DOHH2 (cell line): Measurements from ENCODE around the gene DOCK10.

Source experiments
- H3F3A ChIP-seq: fragments of 200-600 bp; sonication (generic), shearing (Covaris generic); 2 replicates; pipeline ENCODE4 v1.6.0; 2016; ENCODE audit warnings: antibody characterized with exemption, mild to moderate bottlenecking; ENCODE audit not compliant: control insufficient read depth, insufficient read depth
- H3K27ac ChIP-seq: fragments of 200-600 bp; sonication (generic); 2 replicates; pipeline ENCODE4 v1.5.1; 2014; ENCODE audit warnings: low read depth, mild to moderate bottlenecking, low read length, moderate library complexity
- H3K27me3 ChIP-seq: fragments of 200-600 bp; sonication (generic); 2 replicates; pipeline ENCODE4 v1.6.1; 2014; ENCODE audit warnings: mild to moderate bottlenecking, low read length, mixed read lengths; ENCODE audit not compliant: control insufficient read depth
- H3K36me3 ChIP-seq: fragments of 200-600 bp; sonication (generic); 2 replicates; pipeline ENCODE4 v1.6.1; 2014; ENCODE audit warnings: mild to moderate bottlenecking, low read length, moderate library complexity, mixed read lengths; ENCODE audit not compliant: control insufficient read depth
- H3K4me1 ChIP-seq: fragments of 200-600 bp; sonication (generic); 2 replicates; pipeline ENCODE4 v1.6.1; 2014; ENCODE audit warnings: mild to moderate bottlenecking, low read length, mixed read lengths; ENCODE audit not compliant: control insufficient read depth
- H3K4me2 ChIP-seq: fragments of 200-600 bp; sonication (generic); 2 replicates; pipeline ENCODE4 v1.6.0; 2014; ENCODE audit warnings: mild to moderate bottlenecking, low read length, moderate library complexity
- H3K4me3 ChIP-seq: fragments of 200-600 bp; sonication (generic); 2 replicates; pipeline ENCODE4 v1.5.1; 2014; ENCODE audit warnings: mild to moderate bottlenecking, low read length, mixed read lengths
- H3K79me2 ChIP-seq: fragments of 200-600 bp; sonication (generic); 2 replicates; pipeline ENCODE4 v1.6.1; 2014; ENCODE audit warnings: mild to moderate bottlenecking, low read length, mixed read lengths; ENCODE audit not compliant: control insufficient read depth
- H3K9me2 ChIP-seq: fragments of 200-600 bp; sonication (generic); replicated peaks from 2 replicates; pipeline ENCODE4 v1.6.1; 2014; ENCODE audit warnings: mild to moderate bottlenecking, low read length, mixed read lengths; ENCODE audit not compliant: control insufficient read depth
- H3K9me3 ChIP-seq: fragments of 200-600 bp; sonication (generic); 2 replicates; pipeline ENCODE4 v1.6.1; 2014; ENCODE audit warnings: antibody characterized with exemption, low read length, mixed read lengths; ENCODE audit not compliant: control insufficient read depth, insufficient read depth
- H4K20me1 ChIP-seq: fragments of 200-600 bp; sonication (generic); 2 replicates; pipeline ENCODE4 v1.6.0; 2014; ENCODE audit warnings: low read depth, mild to moderate bottlenecking, antibody characterized with exemption, low read length, moderate library complexity; ENCODE audit not compliant: control insufficient read depth, insufficient read depth
- EZH2phosphoT487 ChIP-seq: fragments of 200-600 bp; sonication (generic); IDR thresholded peaks from 2 replicates; pipeline ENCODE4 v1.6.1; 2017; ENCODE audit warnings: borderline replicate concordance, mild to moderate bottlenecking, antibody characterized with exemption, low read length, moderate library complexity, mixed read lengths
- TF ChIP-seq, protein P1 (sequence below): fragments of 200-600 bp; sonication (generic); IDR thresholded peaks from one replicate; pipeline ENCODE4 v1.5.1; 2014; ENCODE audit warnings: antibody characterized with exemption, mild to moderate bottlenecking, low read depth, low read length; ENCODE audit not compliant: poor library complexity, severe bottlenecking

The DOCK10 gene

DNA sequence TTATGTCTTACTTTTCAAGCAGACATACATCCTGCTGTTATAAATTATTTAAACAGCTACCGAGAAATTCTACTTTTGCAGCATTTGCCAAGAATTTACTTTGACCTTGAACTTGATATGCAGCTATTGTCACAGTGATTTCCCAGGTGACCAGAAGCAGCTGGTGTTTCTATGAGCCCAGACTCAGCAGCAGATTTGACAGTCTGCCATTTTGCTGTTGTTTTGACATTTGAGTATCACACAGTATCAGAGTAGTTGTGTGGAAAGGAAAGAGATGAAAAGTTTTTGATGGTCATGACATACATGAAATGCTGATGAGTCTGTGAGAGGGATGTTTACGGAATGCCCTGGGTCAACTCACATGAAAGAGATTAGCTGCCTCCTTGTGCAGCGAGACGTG is 319.5 kb downstream of the DOCK10 start:
- no peaks in the 10 kb centered on the region for H3F3A ChIP-seq
- no peak overlapping the region for H3K4me2 ChIP-seq
- no peaks in the 10 kb centered on the region for H3K9me2 ChIP-seq
- no peak for TF ChIP-seq EZH2phosphoT487
- TF ChIP-seq, protein P1, sequence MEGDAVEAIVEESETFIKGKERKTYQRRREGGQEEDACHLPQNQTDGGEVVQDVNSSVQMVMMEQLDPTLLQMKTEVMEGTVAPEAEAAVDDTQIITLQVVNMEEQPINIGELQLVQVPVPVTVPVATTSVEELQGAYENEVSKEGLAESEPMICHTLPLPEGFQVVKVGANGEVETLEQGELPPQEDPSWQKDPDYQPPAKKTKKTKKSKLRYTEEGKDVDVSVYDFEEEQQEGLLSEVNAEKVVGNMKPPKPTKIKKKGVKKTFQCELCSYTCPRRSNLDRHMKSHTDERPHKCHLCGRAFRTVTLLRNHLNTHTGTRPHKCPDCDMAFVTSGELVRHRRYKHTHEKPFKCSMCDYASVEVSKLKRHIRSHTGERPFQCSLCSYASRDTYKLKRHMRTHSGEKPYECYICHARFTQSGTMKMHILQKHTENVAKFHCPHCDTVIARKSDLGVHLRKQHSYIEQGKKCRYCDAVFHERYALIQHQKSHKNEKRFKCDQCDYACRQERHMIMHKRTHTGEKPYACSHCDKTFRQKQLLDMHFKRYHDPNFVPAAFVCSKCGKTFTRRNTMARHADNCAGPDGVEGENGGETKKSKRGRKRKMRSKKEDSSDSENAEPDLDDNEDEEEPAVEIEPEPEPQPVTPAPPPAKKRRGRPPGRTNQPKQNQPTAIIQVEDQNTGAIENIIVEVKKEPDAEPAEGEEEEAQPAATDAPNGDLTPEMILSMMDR, result no peak
- no peak overlapping the region for H3K27ac ChIP-seq
- H3K4me1 ChIP-seq, result no peaks in the 10 kb centered on the region
- H3K79me2 ChIP-seq, result no peaks in the 10 kb centered on the region
- no peaks in the 10 kb centered on the region; the same call in 1 of the 2 replicates for H3K9me3 ChIP-seq
- H4K20me1 ChIP-seq, result no peaks in the 10 kb centered on the region
- no peaks in the 10 kb centered on the region for H3K36me3 ChIP-seq
- H3K4me3 ChIP-seq, result no peak overlapping the region
- H3K27me3 ChIP-seq, result no peaks in the 10 kb centered on the region

DNA sequence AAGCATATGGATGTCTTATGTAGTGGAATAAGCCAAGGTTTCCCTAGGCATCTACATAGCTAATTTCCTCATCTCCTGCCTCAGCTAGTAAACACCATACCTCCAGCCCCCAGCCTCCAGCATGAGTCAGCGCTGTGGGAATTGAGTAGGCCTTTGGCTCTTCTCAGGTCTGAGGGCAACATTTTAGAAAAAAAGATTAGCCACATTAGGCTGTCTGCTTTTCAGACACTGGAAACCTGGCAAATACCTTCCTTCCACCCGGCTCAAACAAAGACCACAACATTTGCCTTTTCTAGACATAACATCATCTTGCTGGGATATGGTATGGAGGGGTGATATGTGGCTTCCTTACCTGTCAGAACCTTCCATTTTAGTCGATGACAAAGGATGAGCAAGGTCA is 320.0 kb downstream of the DOCK10 start:
- H3K9me3 ChIP-seq, result no peaks in the 10 kb centered on the region; the same call in 1 of the 2 replicates
- TF ChIP-seq EZH2phosphoT487, result no peak
- TF ChIP-seq, protein P1, result no peak
- H3K9me2 ChIP-seq, result no peaks in the 10 kb centered on the region
- no peaks in the 10 kb centered on the region for H3F3A ChIP-seq
- H3K4me2 ChIP-seq, result no peak overlapping the region
- no peaks in the 10 kb centered on the region for H3K36me3 ChIP-seq
- no peaks in the 10 kb centered on the region for H3K79me2 ChIP-seq
- H3K27me3 ChIP-seq, result no peaks in the 10 kb centered on the region
- H3K27ac ChIP-seq, result no peak overlapping the region
- H3K4me3 ChIP-seq, result no peak overlapping the region
- H4K20me1 ChIP-seq, result no peaks in the 10 kb centered on the region
- no peaks in the 10 kb centered on the region for H3K4me1 ChIP-seq

DNA sequence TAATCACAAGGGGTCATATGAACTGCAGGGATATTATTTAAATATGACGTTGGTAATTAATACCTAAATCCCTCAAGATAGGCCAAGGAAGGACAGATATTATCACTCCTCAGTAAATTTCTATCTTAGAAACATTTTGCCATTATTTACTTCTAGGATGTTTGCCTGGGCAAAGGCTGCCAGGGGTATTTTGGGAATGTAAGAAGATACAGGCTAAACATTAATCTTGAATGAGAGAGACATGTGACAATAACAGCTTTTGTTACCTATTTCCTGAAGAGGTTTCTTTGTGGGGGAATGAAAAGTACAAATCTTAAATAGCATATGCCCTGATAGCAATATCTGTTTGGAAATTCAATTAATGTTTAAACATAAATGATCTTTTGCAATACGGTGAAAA is 325.3 kb downstream of the DOCK10 start:
- Histone ChIP-seq H3K9me3 (no peaks in the 10 kb centered on the region), H3K27me3 (no peaks in the 10 kb centered on the region), H3K9me2 (no peaks in the 10 kb centered on the region), H3K27ac (no peak overlapping the region), H3K4me1 (no peaks in the 10 kb centered on the region), H3F3A (no peaks in the 10 kb centered on the region), H4K20me1 (no peaks in the 10 kb centered on the region), H3K4me2 (no peak overlapping the region), H3K4me3 (no peak overlapping the region), H3K36me3 (no peaks in the 10 kb centered on the region), H3K79me2 (no peaks in the 10 kb centered on the region)
- TF ChIP-seq, protein P1, result no peak
- no peak for TF ChIP-seq EZH2phosphoT487

DNA sequence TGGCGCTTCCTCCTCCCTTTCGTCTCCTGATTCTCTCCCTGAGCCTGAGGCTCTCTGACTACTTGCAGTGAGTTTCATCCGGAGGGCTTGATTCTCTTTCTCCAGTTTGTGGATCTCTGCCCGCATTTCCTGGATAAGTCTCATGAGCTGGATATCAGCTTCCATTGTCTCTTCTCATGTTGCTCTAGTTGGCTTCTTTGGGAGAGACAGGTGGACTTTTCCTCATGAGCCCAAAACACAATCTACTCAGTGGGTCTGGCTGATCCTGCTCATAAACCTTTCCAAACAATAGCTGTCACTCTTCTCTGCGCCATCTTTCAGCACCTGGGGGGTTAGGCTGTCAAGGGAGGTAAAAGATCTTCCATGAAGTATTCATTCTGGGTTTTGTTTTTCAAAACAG is 326.1 kb downstream of the DOCK10 start, which contains the start of gene CCDC195:
CCDC195 (minus strand) TSS at position 165 of the 400 bp plus-strand sequence; CDS start at position 165, 0 bp downstream.
- no peaks in the 10 kb centered on the region for H4K20me1 ChIP-seq
- H3K4me2 ChIP-seq, result no peak within 1 kb of the TSS
- no peak within 1 kb of the TSS for H3K4me3 ChIP-seq
- H3F3A ChIP-seq, result no peaks in the 10 kb centered on the region
- H3K9me3 ChIP-seq, result no peaks in the 10 kb centered on the region
- no peaks in the 10 kb centered on the region for H3K79me2 ChIP-seq
- H3K27ac ChIP-seq, result no peak within 1 kb of the TSS
- no peaks in the 10 kb centered on the region for H3K4me1 ChIP-seq
- no peaks in the 10 kb centered on the region for H3K9me2 ChIP-seq
- no peaks in the 10 kb centered on the region for H3K36me3 ChIP-seq
- H3K27me3 ChIP-seq, result no peaks in the 10 kb centered on the region
- TF ChIP-seq EZH2phosphoT487, result no peak
- TF ChIP-seq, protein P1, result no peak
